ENCODE data around the gene BNC2. TPM values are rescaled to one million over a fixed set of nuclear protein-coding genes. Genes with fewer than 3 reads are reported as not detected.

The BNC2 gene
- total and polyA plus RNA-seq, 7 experiments from 2014 or later, result 0.05 to 1.5 (median 0.59) TPM; not detected in 3

GRCh38 chr9:16752601-16753000 is 117.9 kb downstream of the BNC2 start:
- ATAC-seq, result no peak
- Mint-ChIP-seq H3K4me1 (no peaks in the 10 kb centered on the region), H3K27me3 (no peaks in the 10 kb centered on the region), H3K4me3 (no peak overlapping the region), H3K9me3 (peaks cover 0 to 15% (median 2%) of the 10 kb centered on the region in 11 donors), H3K27ac (no peak overlapping the region), H3K36me3 (no peaks in the 10 kb centered on the region)
- POLR2A ChIA-PET, result no interaction called here
- Histone ChIP-seq H3K27me3 (ENCODE audit: control insufficient read depth in 2 of 2, insufficient read depth in 2 of 2, low read length in 2 of 2) (no peaks in the 10 kb centered on the region), H3K27ac (ENCODE audit: low read depth, low read length) (no peak overlapping the region), H3K4me3 (ENCODE audit: low read length) (no peak overlapping the region), H3K4me1 (ENCODE audit: control insufficient read depth in 2 of 2, insufficient read depth in 2 of 2, low read length in 2 of 2) (no peaks in the 10 kb centered on the region), H3K36me3 (ENCODE audit: control insufficient read depth in 2 of 3, insufficient read depth in 3 of 3, low read length in 3 of 3) (no peaks in the 10 kb centered on the region), H3K9me3 (ENCODE audit: control insufficient read depth in 2 of 3, low read length in 3 of 3) (no peaks in the 10 kb centered on the region)
- CTCF ChIA-PET, result no interaction called here
- DNase-seq, result no peak
- intact Hi-C loops (cut with micrococcal nuclease), result no loop called here

DNA sequence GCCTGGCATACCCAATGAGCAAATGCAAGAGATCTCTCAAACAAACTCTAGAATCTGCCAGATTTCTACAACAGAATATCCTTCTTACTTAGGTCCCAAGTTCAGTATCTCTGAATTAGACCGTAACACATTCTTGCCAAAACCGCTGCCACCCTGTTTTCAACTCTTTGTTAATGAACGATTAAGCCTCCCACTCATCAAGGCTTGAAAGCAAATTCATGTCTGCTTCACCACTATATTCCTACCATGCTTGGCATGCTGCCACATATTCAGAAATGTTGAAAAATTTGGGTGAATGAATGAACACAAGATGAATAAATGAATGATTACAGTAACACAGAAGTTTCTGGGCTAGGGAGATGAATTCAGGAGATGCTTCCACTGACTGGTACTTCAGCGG is 119.9 kb downstream of the BNC2 start:
- Histone ChIP-seq H3K36me3 (ENCODE audit: control insufficient read depth in 2 of 3, insufficient read depth in 3 of 3, low read length in 3 of 3) (no peaks in the 10 kb centered on the region), H3K9me3 (ENCODE audit: control insufficient read depth in 2 of 3, low read length in 3 of 3) (no peaks in the 10 kb centered on the region), H3K4me1 (ENCODE audit: control insufficient read depth in 2 of 2, insufficient read depth in 2 of 2, low read length in 2 of 2) (no peaks in the 10 kb centered on the region), H3K4me3 (ENCODE audit: low read length) (no peak overlapping the region), H3K27me3 (ENCODE audit: control insufficient read depth in 2 of 2, insufficient read depth in 2 of 2, low read length in 2 of 2) (no peaks in the 10 kb centered on the region), H3K27ac (ENCODE audit: low read depth, low read length) (no peak overlapping the region)
- intact Hi-C loops (cut with micrococcal nuclease), result no loop called here
- DNase-seq (no peak), ATAC-seq (no peak)
- Mint-ChIP-seq H3K36me3 (no peaks in the 10 kb centered on the region), H3K4me1 (no peaks in the 10 kb centered on the region), H3K27me3 (no peaks in the 10 kb centered on the region), H3K27ac (no peak overlapping the region), H3K4me3 (no peak overlapping the region), H3K9me3 (peaks cover 0 to 9% (median 0%) of the 10 kb centered on the region in 11 donors)
- ChIA-PET POLR2A (no interaction called here), CTCF (no interaction called here)

DNA sequence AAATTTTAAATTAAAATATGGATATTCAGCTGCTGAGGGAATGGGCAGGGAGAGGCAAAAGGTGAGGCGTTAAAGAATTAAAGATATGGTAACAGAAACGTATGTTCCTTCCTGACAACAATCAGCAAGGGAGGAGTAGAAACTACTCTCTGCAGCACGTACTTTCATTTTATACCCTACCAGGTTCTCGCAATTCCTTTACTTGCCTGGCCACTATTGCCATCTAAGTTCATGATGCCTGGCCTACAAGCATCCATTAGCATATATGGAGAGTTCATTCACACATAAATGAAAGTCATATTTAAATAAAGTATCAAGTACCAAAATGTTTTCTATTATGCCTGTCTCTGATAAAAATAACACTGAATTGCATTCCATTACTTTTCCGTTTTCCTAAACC is 125.1 kb downstream of the BNC2 start:
- no peaks in the 10 kb centered on the region for H3K36me3 Mint-ChIP-seq
- H3K27me3 ChIP-seq (ENCODE audit: control insufficient read depth in 2 of 2, insufficient read depth in 2 of 2, low read length in 2 of 2), result no peaks in the 10 kb centered on the region
- POLR2A ChIA-PET, result no interaction called here
- ATAC-seq (no peak), DNase-seq (no peak)
- H3K27ac ChIP-seq (ENCODE audit: low read depth, low read length), result no peak overlapping the region
- CTCF ChIA-PET, result no interaction called here
- intact Hi-C loops (cut with micrococcal nuclease), result no loop called here
- no peak overlapping the region for H3K4me3 Mint-ChIP-seq
- H3K27me3 Mint-ChIP-seq, result no peaks in the 10 kb centered on the region
- no peak overlapping the region for H3K4me3 ChIP-seq (ENCODE audit: low read length)
- no peaks in the 10 kb centered on the region for H3K9me3 ChIP-seq (ENCODE audit: control insufficient read depth in 2 of 3, low read length in 3 of 3)
- peaks cover 0 to 5% (median 1%) of the 10 kb centered on the region in 11 donors for H3K9me3 Mint-ChIP-seq
- no peak overlapping the region for H3K27ac Mint-ChIP-seq
- H3K36me3 ChIP-seq (ENCODE audit: control insufficient read depth in 2 of 3, insufficient read depth in 3 of 3, low read length in 3 of 3), result no peaks in the 10 kb centered on the region
- no peaks in the 10 kb centered on the region for H3K4me1 ChIP-seq (ENCODE audit: control insufficient read depth in 2 of 2, insufficient read depth in 2 of 2, low read length in 2 of 2)
- H3K4me1 Mint-ChIP-seq, result no peaks in the 10 kb centered on the region

DNA sequence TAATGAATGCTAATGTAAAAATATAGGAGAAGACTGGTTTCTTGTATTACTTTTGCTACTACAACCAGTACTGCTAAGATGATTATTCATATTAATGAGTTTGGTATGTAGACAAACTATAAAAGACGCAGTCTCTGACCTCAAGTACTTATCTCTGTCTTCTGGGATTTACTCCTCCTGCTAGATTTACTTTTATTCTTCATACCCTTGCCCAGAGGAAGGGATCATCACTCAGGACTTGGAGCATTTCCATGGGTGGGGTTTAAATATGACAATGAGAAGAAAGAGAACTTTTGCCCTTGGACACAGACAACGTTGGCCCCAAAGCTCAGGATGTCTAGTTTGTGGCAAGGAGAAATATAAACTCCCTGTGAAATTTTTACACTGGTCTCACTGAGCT is 126.1 kb downstream of the BNC2 start:
- CTCF ChIA-PET, result no interaction called here
- no peak overlapping the region for H3K27ac ChIP-seq (ENCODE audit: low read depth, low read length)
- no peaks in the 10 kb centered on the region for H3K9me3 ChIP-seq (ENCODE audit: control insufficient read depth in 2 of 3, low read length in 3 of 3)
- ATAC-seq, result no peak
- no peak overlapping the region for H3K4me3 Mint-ChIP-seq
- DNase-seq, result no peak
- no peak overlapping the region for H3K27ac Mint-ChIP-seq
- POLR2A ChIA-PET, result no interaction called here
- intact Hi-C loops (cut with micrococcal nuclease), result no loop called here
- peaks cover 0 to 6% (median 1%) of the 10 kb centered on the region in 11 donors for H3K9me3 Mint-ChIP-seq
- H3K36me3 ChIP-seq (ENCODE audit: control insufficient read depth in 2 of 3, insufficient read depth in 3 of 3, low read length in 3 of 3), result no peaks in the 10 kb centered on the region
- H3K27me3 ChIP-seq (ENCODE audit: control insufficient read depth in 2 of 2, insufficient read depth in 2 of 2, low read length in 2 of 2), result no peaks in the 10 kb centered on the region
- no peaks in the 10 kb centered on the region for H3K27me3 Mint-ChIP-seq
- no peaks in the 10 kb centered on the region for H3K36me3 Mint-ChIP-seq
- no peaks in the 10 kb centered on the region for H3K4me1 Mint-ChIP-seq
- no peaks in the 10 kb centered on the region for H3K4me1 ChIP-seq (ENCODE audit: control insufficient read depth in 2 of 2, insufficient read depth in 2 of 2, low read length in 2 of 2)
- no peak overlapping the region for H3K4me3 ChIP-seq (ENCODE audit: low read length)

GRCh38 chr9:16743375-16743774 is 127.1 kb downstream of the BNC2 start:
- intact Hi-C loops (cut with micrococcal nuclease), result no loop called here
- ATAC-seq (no peak), DNase-seq (no peak)
- Mint-ChIP-seq H3K27ac (no peak overlapping the region), H3K4me1 (no peaks in the 10 kb centered on the region), H3K4me3 (no peak overlapping the region), H3K27me3 (no peaks in the 10 kb centered on the region), H3K36me3 (peaks cover 0 to 5% (median 0%) of the 10 kb centered on the region in 5 donors), H3K9me3 (peaks cover 0 to 6% (median 1%) of the 10 kb centered on the region in 11 donors)
- no peaks in the 10 kb centered on the region for H3K27me3 ChIP-seq (ENCODE audit: control insufficient read depth in 2 of 2, insufficient read depth in 2 of 2, low read length in 2 of 2)
- ChIA-PET POLR2A (no interaction called here), CTCF (no interaction called here)
- H3K9me3 ChIP-seq (ENCODE audit: control insufficient read depth in 2 of 3, low read length in 3 of 3), result no peaks in the 10 kb centered on the region
- H3K27ac ChIP-seq (ENCODE audit: low read depth, low read length), result no peak overlapping the region
- H3K4me3 ChIP-seq (ENCODE audit: low read length), result no peak overlapping the region
- no peaks in the 10 kb centered on the region for H3K4me1 ChIP-seq (ENCODE audit: control insufficient read depth in 2 of 2, insufficient read depth in 2 of 2, low read length in 2 of 2)
- H3K36me3 ChIP-seq (ENCODE audit: control insufficient read depth in 2 of 3, insufficient read depth in 3 of 3, low read length in 3 of 3), result no peaks in the 10 kb centered on the region

GRCh38 chr9:16735001-16735400 is 135.5 kb downstream of the BNC2 start:
- no peak for ATAC-seq
- Histone ChIP-seq H3K27me3 (ENCODE audit: control insufficient read depth in 2 of 2, insufficient read depth in 2 of 2, low read length in 2 of 2) (no peaks in the 10 kb centered on the region), H3K9me3 (ENCODE audit: control insufficient read depth in 2 of 3, low read length in 3 of 3) (no peaks in the 10 kb centered on the region), H3K36me3 (ENCODE audit: control insufficient read depth in 2 of 3, insufficient read depth in 3 of 3, low read length in 3 of 3) (no peaks in the 10 kb centered on the region), H3K4me3 (ENCODE audit: low read length) (no peak overlapping the region), H3K4me1 (ENCODE audit: control insufficient read depth in 2 of 2, insufficient read depth in 2 of 2, low read length in 2 of 2) (no peaks in the 10 kb centered on the region), H3K27ac (ENCODE audit: low read depth, low read length) (no peak overlapping the region)
- H3K27me3 Mint-ChIP-seq, result peaks cover under 1 to 3% (median 1%) of the 10 kb centered on the region in 5 donors
- POLR2A ChIA-PET, result no interaction called here
- intact Hi-C loops (cut with micrococcal nuclease), result no loop called here
- CTCF ChIA-PET, result no interaction called here
- no peaks in the 10 kb centered on the region for H3K4me1 Mint-ChIP-seq
- DNase-seq, result no peak
- no peak overlapping the region for H3K27ac Mint-ChIP-seq
- peaks cover 0 to 6% (median 2%) of the 10 kb centered on the region in 11 donors for H3K9me3 Mint-ChIP-seq
- H3K4me3 Mint-ChIP-seq, result no peak overlapping the region
- peaks cover 0 to 5% (median 0%) of the 10 kb centered on the region in 5 donors for H3K36me3 Mint-ChIP-seq

- Histone ChIP-seq H3K27ac (ENCODE audit: low read depth, low read length) (no peak overlapping the region), H3K36me3 (ENCODE audit: control insufficient read depth in 2 of 3, insufficient read depth in 3 of 3, low read length in 3 of 3) (no peaks in the 10 kb centered on the region), H3K4me3 (ENCODE audit: low read length) (no peak overlapping the region), H3K27me3 (ENCODE audit: control insufficient read depth in 2 of 2, insufficient read depth in 2 of 2, low read length in 2 of 2) (no peaks in the 10 kb centered on the region), H3K4me1 (ENCODE audit: control insufficient read depth in 2 of 2, insufficient read depth in 2 of 2, low read length in 2 of 2) (no peaks in the 10 kb centered on the region), H3K9me3 (ENCODE audit: control insufficient read depth in 2 of 3, low read length in 3 of 3) (no peaks in the 10 kb centered on the region)
- peaks cover 0 to 11% (median 1%) of the 10 kb centered on the region in 11 donors for H3K9me3 Mint-ChIP-seq
- DNase-seq (no peak), ATAC-seq (no peak)
- peaks cover 20 to 24% (median 22%) of the 10 kb centered on the region in 5 donors for H3K27me3 Mint-ChIP-seq
- intact Hi-C loops (cut with micrococcal nuclease), result no loop called here
- no peak overlapping the region for H3K4me3 Mint-ChIP-seq
- peaks cover 0 to 4% (median 0%) of the 10 kb centered on the region in 7 donors for H3K4me1 Mint-ChIP-seq
- ChIA-PET POLR2A (no interaction called here), CTCF (no interaction called here)
- H3K27ac Mint-ChIP-seq, result no peak overlapping the region
- no peaks in the 10 kb centered on the region for H3K36me3 Mint-ChIP-seq
Measured at GRCh38 chr9:16732546-16732945, 137.9 kb downstream of the BNC2 start.

All from naive thymus-derived CD4-positive, alpha-beta T cell (primary cell).